ENCODE results near the gene RFX2.

- no peak for TF ChIP-seq ELF4 (IDR thresholded peaks at IDR 0.05)
- TF ChIP-seq FOXK2 (IDR thresholded peaks at IDR 0.05), result no peak
- no peak for TF ChIP-seq ARNT (IDR thresholded peaks at IDR 0.05)
- no peak for TF ChIP-seq FOXA1 (IDR thresholded peaks at IDR 0.05)
- TF ChIP-seq CTBP1 (IDR thresholded peaks at IDR 0.05; ENCODE audit: borderline replicate concordance), result no peak
Measured at GRCh38 chr19:6033744-6034264, 76.5 kb downstream of the RFX2 start.
